Mesenchymal stem cell (in vitro differentiated cells and primary cell): ENCODE results near the gene LRRC41. TPM values are rescaled to one million over a fixed set of nuclear protein-coding genes. Genes with fewer than 3 reads are reported as not detected.

Experiments
- DNase-seq: peaks from one replicate; pipeline ENCODE4 v3.0.0-alpha.2; 2013
- H2AFZ ChIP-seq: one replicate; pipeline ENCODE4 v1.6.1; 2013; ENCODE audit warnings: low read depth, mild to moderate bottlenecking, control low read depth, inconsistent platforms, low read length, moderate library complexity
- H2AK5ac ChIP-seq: 2 replicates; pipeline ENCODE4 v1.6.1; 2013; ENCODE audit warnings: low read length, moderate library complexity, mild to moderate bottlenecking, inconsistent platforms; ENCODE audit not compliant: severe bottlenecking
- H2BK120ac ChIP-seq: one replicate; pipeline ENCODE4 v1.6.1; 2013; ENCODE audit warnings: low read depth, mild to moderate bottlenecking, inconsistent platforms, low read length, moderate library complexity
- H2BK12ac ChIP-seq, 2 experiments: one replicate each; pipeline ENCODE4 v1.6.1; 2013; ENCODE audit warnings: inconsistent platforms in 2 of 2, low read length in 2 of 2, mild to moderate bottlenecking in 2 of 2, moderate library complexity in 2 of 2, control low read depth in 1 of 2
- H2BK15ac ChIP-seq: one replicate; pipeline ENCODE4 v1.6.1; 2013; ENCODE audit warnings: mild to moderate bottlenecking, low read depth, inconsistent platforms; ENCODE audit not compliant: poor library complexity, severe bottlenecking
- H2BK5ac ChIP-seq: 2 replicates; pipeline ENCODE4 v1.6.1; 2013; ENCODE audit warnings: low read depth, mild to moderate bottlenecking, low read length, control low read depth, inconsistent platforms; ENCODE audit not compliant: poor library complexity, severe bottlenecking
- H3K14ac ChIP-seq, 2 experiments: one replicate each; pipeline ENCODE4 v1.6.1; 2013; ENCODE audit warnings: inconsistent platforms in 2 of 2, low read length in 2 of 2, control low read depth in 1 of 2, mild to moderate bottlenecking in 1 of 2, moderate library complexity in 1 of 2
- H3K18ac ChIP-seq, 2 experiments: one replicate each; pipeline ENCODE4 v1.6.1; 2013; ENCODE audit warnings: inconsistent platforms in 2 of 2, low read length in 2 of 2, control low read depth in 1 of 2, low read depth in 1 of 2, mild to moderate bottlenecking in 1 of 2
- H3K23ac ChIP-seq, 2 experiments: one replicate each; pipeline ENCODE4 v1.6.1; 2013; ENCODE audit warnings: inconsistent platforms in 2 of 2, low read length in 2 of 2, mild to moderate bottlenecking in 2 of 2, moderate library complexity in 2 of 2, control low read depth in 1 of 2
- H3K27ac ChIP-seq: 2 replicates; pipeline ENCODE4 v1.5.1; 2013; ENCODE audit warnings: mild to moderate bottlenecking, moderate library complexity, low read length, control low read depth, inconsistent platforms; ENCODE audit not compliant: poor library complexity, severe bottlenecking
- H3K27me3 ChIP-seq, 2 experiments: 2 replicates each; pipeline versions ENCODE4 v1.6.1 to v1.7.0; 2013; ENCODE audit warnings: low read length in 2 of 2, mild to moderate bottlenecking in 2 of 2, moderate library complexity in 2 of 2, control low read depth in 1 of 2, inconsistent platforms in 1 of 2; ENCODE audit not compliant: control insufficient read depth in 1 of 2, insufficient read depth in 1 of 2
- H3K36me3 ChIP-seq, 2 experiments: 2 replicates each; pipeline versions ENCODE4 v1.6.1 to v1.7.0; 2013; ENCODE audit warnings: low read length in 2 of 2, control low read depth in 1 of 2, inconsistent platforms in 1 of 2, low read depth in 1 of 2, mild to moderate bottlenecking in 1 of 2; ENCODE audit not compliant: insufficient read depth in 2 of 2, control insufficient read depth in 1 of 2
- H3K4ac ChIP-seq, 2 experiments: one replicate each; pipeline ENCODE4 v1.6.1; 2013; ENCODE audit warnings: inconsistent platforms in 2 of 2, low read length in 2 of 2, mild to moderate bottlenecking in 2 of 2, moderate library complexity in 2 of 2, control low read depth in 1 of 2, low read depth in 1 of 2
- H3K4me1 ChIP-seq: 2 replicates; pipeline ENCODE4 v1.6.1; 2013; ENCODE audit warnings: low read depth, low read length, control low read depth; ENCODE audit not compliant: control insufficient read depth, insufficient read depth
- H3K4me2 ChIP-seq: 2 replicates; pipeline ENCODE4 v1.6.1; 2013; ENCODE audit warnings: low read length, mild to moderate bottlenecking, inconsistent platforms; ENCODE audit not compliant: poor library complexity, severe bottlenecking
- H3K4me3 ChIP-seq, 2 experiments: 2 replicates each; pipeline versions ENCODE4 v1.5.1 to v1.7.0; 2013; ENCODE audit warnings: low read length in 2 of 2, mild to moderate bottlenecking in 2 of 2, control low read depth in 1 of 2, low read depth in 1 of 2; ENCODE audit not compliant: insufficient read depth in 1 of 2
- H3K79me1 ChIP-seq: replicated peaks from 2 replicates; pipeline ENCODE4 v1.6.1; 2013; ENCODE audit warnings: mild to moderate bottlenecking, control low read depth, low read length, inconsistent platforms; ENCODE audit not compliant: poor library complexity, severe bottlenecking
- H3K9ac ChIP-seq: 2 replicates; pipeline ENCODE4 v1.7.0; 2013; ENCODE audit warnings: mild to moderate bottlenecking, low read length, moderate library complexity
- H3K9me3 ChIP-seq: 2 replicates; pipeline ENCODE4 v1.7.0; 2013; ENCODE audit warnings: mild to moderate bottlenecking, low read length; ENCODE audit not compliant: control insufficient read depth
- H4K8ac ChIP-seq: one replicate; pipeline ENCODE4 v1.6.1; 2013; ENCODE audit warnings: inconsistent platforms, mild to moderate bottlenecking, low read length, moderate library complexity
- H4K91ac ChIP-seq: one replicate; pipeline ENCODE4 v1.6.1; 2013; ENCODE audit warnings: mild to moderate bottlenecking, low read length, inconsistent platforms
- WGBS: methylation state at CpG from one replicate; pipeline ENCODE4 v1.1.7; 2013; ENCODE audit warnings: mixed read lengths; 5-methylcytosine and 5-hydroxymethylcytosine counted together
- polyA plus RNA-seq, 2 experiments: library from polyadenylated mRNA; stranded (reverse); fragments of 200-250 nt; gene quantifications; one replicate each; pipeline ENCODE4 v1.2.3, GENCODE V29; 2013

LRRC41 gene
- 55.2 TPM for polyA plus RNA-seq (2013, experiment 1 of 2)
- polyA plus RNA-seq (2013, experiment 2 of 2): 53.6 TPM

DNA sequence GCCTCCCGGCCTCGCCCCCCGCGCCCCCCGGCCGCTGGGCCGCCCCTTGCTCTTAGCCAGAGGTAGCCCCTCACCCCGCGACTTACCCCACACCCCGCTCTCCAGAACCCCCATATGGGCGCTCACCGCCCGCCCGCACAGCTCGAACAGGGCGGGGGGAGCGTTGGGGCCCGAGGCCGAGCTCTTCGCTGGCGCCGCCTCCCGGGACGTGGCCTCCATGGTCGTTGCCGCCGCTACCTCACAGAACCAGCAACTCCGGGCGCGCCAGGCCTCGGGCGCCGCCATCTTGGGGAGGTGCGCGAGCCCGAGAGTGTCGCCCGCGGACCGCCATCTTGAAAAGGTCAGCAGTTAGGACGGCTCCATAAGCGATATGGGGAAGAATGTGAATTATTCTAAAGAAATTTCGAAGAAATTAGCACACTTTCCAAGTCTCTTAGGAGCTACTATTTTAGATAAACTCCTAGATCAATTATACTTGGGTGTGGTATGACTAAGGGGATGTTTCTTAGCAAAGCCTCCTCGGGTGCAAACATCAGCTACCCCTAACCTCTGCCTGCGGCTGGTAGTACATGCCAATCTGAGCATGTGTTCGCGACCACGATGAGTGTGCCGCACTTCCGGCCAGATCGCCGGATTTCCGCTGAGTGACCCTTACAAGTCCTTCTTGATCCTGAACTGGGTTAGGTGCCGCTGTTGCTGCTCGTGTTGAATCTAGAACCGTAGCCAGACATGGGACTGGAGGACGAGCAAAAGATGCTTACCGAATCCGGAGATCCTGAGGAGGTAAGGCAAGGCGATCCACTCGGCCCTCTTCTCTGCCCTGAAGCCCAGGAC is at the start of gene LRRC41, which contains the start of gene UQCRH:
Gene LRRC41 (minus strand): TSS at position 579 of the 834 bp plus-strand sequence. CDS start 294 bp downstream, at position 285.
Gene UQCRH (plus strand): TSS at position 661 of the 834 bp plus-strand sequence. CDS start 69 bp downstream, at position 730.
- H3K4me3 ChIP-seq: peak within 1 kb of the TSS; percentile 75 to 97
- under 1% methylated on average over 51 of the region's 61 CpGs for WGBS

GRCh38 chr1:46352363-46352762 is 48.9 kb upstream of the LRRC41 start:
- H3K4me2 ChIP-seq: no peak overlapping the region
- no peak overlapping the region for H2BK12ac ChIP-seq
- H3K4me1 ChIP-seq: no peaks in the 10 kb centered on the region
- no peak overlapping the region for H3K18ac ChIP-seq
- H3K23ac ChIP-seq: no peak overlapping the region
- no peak overlapping the region for H3K4ac ChIP-seq
- H3K9ac ChIP-seq: no peak overlapping the region
- H4K8ac ChIP-seq: no peak overlapping the region
- no peak overlapping the region for H3K14ac ChIP-seq
- H3K27me3 ChIP-seq: no peaks in the 10 kb centered on the region
- no peak overlapping the region for H2AFZ ChIP-seq
- H3K79me1 ChIP-seq: peaks cover 18% of the 10 kb centered on the region
- H3K4me3 ChIP-seq: no peak overlapping the region
- no peak overlapping the region for H2AK5ac ChIP-seq
- H3K9me3 ChIP-seq: no peaks in the 10 kb centered on the region
- no peak overlapping the region for H2BK5ac ChIP-seq
- H4K91ac ChIP-seq: no peak overlapping the region
- no peak overlapping the region for H2BK15ac ChIP-seq
- peaks cover 40 to 67% of the 10 kb centered on the region in 2 experiments for H3K36me3 ChIP-seq
- no peak for DNase-seq
- H2BK120ac ChIP-seq: no peak overlapping the region
- H3K27ac ChIP-seq: no peak overlapping the region
- 98% methylated on average over 1 of the region's 2 CpGs for WGBS

More for the DNA sequence above, at the start of gene LRRC41, which contains the start of gene UQCRH:
- H3K9me3 ChIP-seq: no peaks in the 10 kb centered on the region
- H2BK5ac ChIP-seq: peak within 1 kb of the TSS; percentile 74
- H3K4me2 ChIP-seq: peak within 1 kb of the TSS; percentile 83
- H4K8ac ChIP-seq: peak within 1 kb of the TSS; percentile 98
- peak within 1 kb of the TSS; percentile 37 to 99 for H3K23ac ChIP-seq
- peak within 1 kb of the TSS; percentile 100 for H3K9ac ChIP-seq
- peaks cover 18% of the 10 kb centered on the region for H3K4me1 ChIP-seq
- no peaks in the 10 kb centered on the region for H3K79me1 ChIP-seq
- peak within 1 kb of the TSS; percentile 81 to 99 for H3K18ac ChIP-seq
- H3K27ac ChIP-seq: peak within 1 kb of the TSS; percentile 89
- peak within 1 kb of the TSS in 1 of 2 experiments; percentile 67 for H2BK12ac ChIP-seq
- peak within 1 kb of the TSS; percentile 89 to 99 for H3K14ac ChIP-seq
- peak within 1 kb of the TSS; percentile 73 for H2BK15ac ChIP-seq
- peak within 1 kb of the TSS; percentile 98 for H2BK120ac ChIP-seq
- DNase-seq: peak; percentile 98
- no peaks in the 10 kb centered on the region for H3K27me3 ChIP-seq
- peaks cover under 1 to 3% of the 10 kb centered on the region in 2 experiments for H3K36me3 ChIP-seq
- peak within 1 kb of the TSS; percentile 18 for H2AFZ ChIP-seq
- peak within 1 kb of the TSS; percentile 94 to 98 for H3K4ac ChIP-seq
- H2AK5ac ChIP-seq: no peak within 1 kb of the TSS
- peak within 1 kb of the TSS; percentile 99 for H4K91ac ChIP-seq

DNA sequence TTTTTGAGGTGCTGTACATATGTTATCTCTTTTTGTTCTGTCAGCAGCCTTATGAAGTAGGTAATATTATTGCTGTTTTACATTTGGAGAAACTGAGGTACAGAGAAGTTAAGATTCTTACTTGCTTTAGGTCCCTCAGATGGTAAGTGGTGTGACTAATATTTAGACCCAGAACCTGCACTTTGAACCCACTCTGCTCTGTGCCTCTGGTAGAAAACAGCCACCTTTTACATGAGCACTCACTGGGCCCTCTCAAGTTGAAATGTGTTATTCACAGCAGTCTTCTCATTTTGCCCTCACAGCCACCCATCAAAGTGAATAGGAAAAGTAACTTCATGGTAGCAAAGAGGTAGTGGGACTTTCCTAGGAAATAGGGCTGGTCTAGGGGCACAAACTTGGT is 41.9 kb upstream of the LRRC41 start:
- H3K9me3 ChIP-seq: no peaks in the 10 kb centered on the region
- H3K18ac ChIP-seq: no peak overlapping the region
- no peak overlapping the region for H2BK15ac ChIP-seq
- no peaks in the 10 kb centered on the region for H3K27me3 ChIP-seq
- H4K8ac ChIP-seq: no peak overlapping the region
- no peak overlapping the region for H2BK12ac ChIP-seq
- H3K36me3 ChIP-seq: peaks cover 50 to 59% of the 10 kb centered on the region in 2 experiments
- no peak for DNase-seq
- H2BK5ac ChIP-seq: no peak overlapping the region
- H3K4me2 ChIP-seq: no peak overlapping the region
- H3K23ac ChIP-seq: no peak overlapping the region
- no peak overlapping the region for H3K4me3 ChIP-seq
- H2BK120ac ChIP-seq: no peak overlapping the region
- peaks cover 41% of the 10 kb centered on the region for H3K79me1 ChIP-seq
- no peak overlapping the region for H3K9ac ChIP-seq
- no peak overlapping the region for H2AFZ ChIP-seq
- H3K4me1 ChIP-seq: peaks cover 15% of the 10 kb centered on the region
- H3K14ac ChIP-seq: no peak overlapping the region
- H3K4ac ChIP-seq: no peak overlapping the region
- H3K27ac ChIP-seq: no peak overlapping the region
- no peak overlapping the region for H4K91ac ChIP-seq
- H2AK5ac ChIP-seq: no peak overlapping the region

- no peak overlapping the region for H3K4me2 ChIP-seq
- H3K14ac ChIP-seq: no peak overlapping the region
- no peak overlapping the region for H3K9ac ChIP-seq
- H2BK5ac ChIP-seq: no peak overlapping the region
- no peak overlapping the region for H2AFZ ChIP-seq
- H3K18ac ChIP-seq: no peak overlapping the region
- no peak for DNase-seq
- no peak overlapping the region for H3K23ac ChIP-seq
- H2BK12ac ChIP-seq: no peak overlapping the region
- no peak overlapping the region for H2BK15ac ChIP-seq
- H3K79me1 ChIP-seq: peaks cover 34% of the 10 kb centered on the region
- H2BK120ac ChIP-seq: no peak overlapping the region
- H3K4ac ChIP-seq: no peak overlapping the region
- no peak overlapping the region for H4K91ac ChIP-seq
- H2AK5ac ChIP-seq: no peak overlapping the region
- no peaks in the 10 kb centered on the region for H3K9me3 ChIP-seq
- peaks cover 47 to 51% of the 10 kb centered on the region in 2 experiments for H3K36me3 ChIP-seq
- H3K27me3 ChIP-seq: no peaks in the 10 kb centered on the region
- 96% methylated on average over 3 of the region's 3 CpGs for WGBS
- peak overlapping the region; percentile 30 for H4K8ac ChIP-seq
- H3K4me3 ChIP-seq: no peak overlapping the region
- no peak overlapping the region for H3K27ac ChIP-seq
- H3K4me1 ChIP-seq: peaks cover 15% of the 10 kb centered on the region
These were observed 41.1 kb upstream of the LRRC41 start for GRCh38 chr1:46344481-46344880.
